GM18508 (cell line): ENCODE results near the gene INPP4A.

ENCODE experiments used
- ATAC-seq: cut with Tn5 transposase; IDR thresholded peaks from one replicate; pipeline ENCODE4 v1.9.1; 2021; ENCODE audit warnings: moderate number of reproducible peaks; ENCODE audit not compliant: insufficient read depth, unreplicated experiment

INPP4A gene

DNA sequence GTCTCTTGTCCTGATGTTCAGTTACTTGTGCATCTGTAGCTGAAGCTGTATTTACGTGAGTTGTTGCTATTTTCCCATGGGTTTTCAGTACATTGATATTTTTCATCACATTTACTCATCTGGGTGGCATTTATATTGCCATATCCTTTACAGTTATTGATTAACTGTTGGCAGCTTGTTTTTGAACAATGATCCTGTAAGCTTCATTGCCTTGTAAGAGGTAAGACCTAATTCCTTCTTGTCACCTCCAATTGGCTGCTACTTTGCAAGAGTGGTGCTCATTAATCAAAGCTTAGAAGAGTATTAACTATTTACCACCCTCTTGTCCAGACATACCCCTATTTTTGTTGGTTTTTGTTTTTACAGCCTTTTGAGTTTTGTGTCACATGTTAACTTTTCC, 88.9 kb downstream of the INPP4A start:
- no peak for ATAC-seq

DNA sequence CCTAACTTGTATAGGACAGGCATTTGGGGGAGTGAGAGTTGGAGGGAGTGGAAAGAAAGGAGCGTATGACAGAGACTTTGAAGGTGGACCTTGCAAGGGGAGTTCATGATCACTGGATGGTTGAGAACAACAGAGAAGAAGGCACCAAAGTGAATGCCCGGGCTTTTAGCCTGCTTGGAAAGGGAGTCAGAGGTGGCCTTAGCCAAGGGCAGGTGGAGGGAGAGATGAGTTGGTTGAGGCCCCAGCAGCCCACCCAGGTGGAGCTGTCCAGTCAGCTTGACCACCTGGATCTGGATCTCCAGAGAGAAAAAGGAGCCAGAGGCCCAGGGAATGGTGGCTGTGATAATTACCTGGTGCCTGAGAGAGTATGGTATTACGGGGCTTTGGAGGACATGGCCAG, 90.1 kb downstream of the INPP4A start:
- no peak for ATAC-seq

DNA sequence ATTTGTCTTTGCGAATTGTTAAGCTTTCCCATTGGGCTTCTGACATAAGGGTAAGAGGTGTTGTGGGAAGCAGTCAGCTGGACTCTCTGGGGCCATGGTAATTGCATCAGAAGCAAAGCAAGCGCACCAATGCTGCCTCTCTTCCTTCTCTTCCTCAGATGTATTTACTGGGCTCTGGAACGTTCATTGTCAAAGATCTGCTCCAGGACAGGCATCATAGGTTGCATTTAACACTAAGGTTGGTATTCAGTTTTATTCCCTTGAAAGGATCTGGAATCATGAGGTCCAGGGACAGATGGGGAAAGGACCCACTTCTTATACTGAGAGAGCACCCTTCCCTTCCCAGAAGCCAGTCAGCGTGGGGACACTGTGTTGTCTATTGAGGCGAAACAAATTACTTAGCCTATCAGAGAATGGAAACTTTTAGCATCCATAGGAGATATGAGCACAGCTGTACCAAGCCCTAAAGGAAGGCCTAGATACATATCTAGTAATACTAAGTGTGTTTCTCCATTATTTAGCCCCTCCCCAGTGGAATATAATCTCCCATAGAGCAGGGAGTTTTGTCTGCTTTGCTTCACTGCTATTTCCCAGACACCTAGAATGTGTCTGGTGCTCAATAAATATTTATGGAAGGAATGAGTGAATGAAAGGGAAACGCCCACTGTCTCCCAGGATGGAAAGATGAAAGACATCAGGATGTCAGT, 91.5 kb downstream of the INPP4A start:
- no peak for ATAC-seq

DNA sequence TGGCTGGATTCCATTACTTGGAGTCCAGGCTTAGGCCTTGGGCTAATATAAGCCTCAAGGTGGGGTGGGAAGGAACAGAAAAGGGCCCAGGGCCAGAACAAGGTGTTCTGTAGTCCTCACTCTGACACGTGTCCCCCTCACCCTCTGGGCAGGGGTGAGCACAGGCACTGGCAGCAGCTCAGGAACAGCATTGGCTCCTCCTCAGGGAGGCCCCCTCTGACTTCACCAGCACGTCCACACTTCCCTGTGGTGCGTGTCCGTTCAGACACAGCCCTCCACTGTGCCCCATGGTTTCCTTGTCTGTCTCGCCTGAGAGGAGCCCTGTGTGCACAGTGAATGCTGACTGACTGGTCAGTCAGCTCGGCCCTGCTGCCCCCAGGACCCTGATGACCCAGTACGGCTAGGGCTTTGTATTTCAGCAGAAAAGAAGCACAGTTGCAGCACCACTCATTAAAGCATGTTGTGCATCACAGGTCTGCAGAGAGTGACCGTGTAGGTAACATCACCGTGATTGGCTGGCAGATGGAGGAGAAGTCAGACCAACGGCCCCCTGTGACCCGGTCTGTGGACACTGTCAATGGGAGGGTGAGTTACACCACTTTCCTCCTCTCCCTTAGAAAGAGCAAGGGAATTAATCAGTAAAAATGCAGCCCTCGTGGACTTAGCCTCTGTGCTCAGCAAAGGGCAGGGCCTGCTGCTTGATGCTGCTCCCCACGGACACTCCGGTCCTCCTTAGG, 92.9 kb downstream of the INPP4A start:
- ATAC-seq = no peak

DNA sequence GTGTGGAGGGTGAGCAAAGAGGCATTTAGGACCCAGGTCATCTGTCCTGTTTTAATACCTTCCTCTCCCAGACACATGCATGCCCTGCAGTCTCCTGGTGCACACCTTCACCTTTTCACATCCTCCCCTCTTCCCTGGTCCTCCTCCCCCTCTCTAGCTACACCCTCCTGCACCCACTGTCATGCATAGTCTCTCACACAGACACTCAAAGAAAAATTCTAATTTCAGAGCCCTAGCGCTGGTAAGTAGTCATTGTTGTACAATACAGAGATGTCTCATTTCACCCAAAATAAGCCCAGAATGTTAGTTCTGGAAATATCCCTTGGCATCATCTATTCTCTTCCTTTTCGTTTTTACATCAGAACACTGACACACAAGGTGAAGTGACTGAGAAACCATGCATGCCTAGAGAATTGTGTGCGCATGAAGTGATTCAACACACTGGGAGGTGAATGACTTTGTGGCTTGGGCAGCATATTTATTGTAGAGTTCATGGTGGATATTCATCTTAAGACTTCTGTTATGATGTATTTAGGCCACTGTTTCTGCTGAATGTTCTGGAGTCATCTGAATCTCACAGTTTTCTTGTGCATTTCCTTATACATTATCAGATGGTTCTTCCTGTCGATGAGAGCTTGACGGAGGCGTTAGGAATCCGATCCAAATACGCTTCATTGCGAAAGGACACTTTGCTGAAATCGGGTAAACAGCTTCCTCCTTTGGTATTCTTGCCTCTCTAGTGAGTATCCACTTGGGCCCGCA, 93.8 kb downstream of the INPP4A start:
- ATAC-seq = no peak

DNA sequence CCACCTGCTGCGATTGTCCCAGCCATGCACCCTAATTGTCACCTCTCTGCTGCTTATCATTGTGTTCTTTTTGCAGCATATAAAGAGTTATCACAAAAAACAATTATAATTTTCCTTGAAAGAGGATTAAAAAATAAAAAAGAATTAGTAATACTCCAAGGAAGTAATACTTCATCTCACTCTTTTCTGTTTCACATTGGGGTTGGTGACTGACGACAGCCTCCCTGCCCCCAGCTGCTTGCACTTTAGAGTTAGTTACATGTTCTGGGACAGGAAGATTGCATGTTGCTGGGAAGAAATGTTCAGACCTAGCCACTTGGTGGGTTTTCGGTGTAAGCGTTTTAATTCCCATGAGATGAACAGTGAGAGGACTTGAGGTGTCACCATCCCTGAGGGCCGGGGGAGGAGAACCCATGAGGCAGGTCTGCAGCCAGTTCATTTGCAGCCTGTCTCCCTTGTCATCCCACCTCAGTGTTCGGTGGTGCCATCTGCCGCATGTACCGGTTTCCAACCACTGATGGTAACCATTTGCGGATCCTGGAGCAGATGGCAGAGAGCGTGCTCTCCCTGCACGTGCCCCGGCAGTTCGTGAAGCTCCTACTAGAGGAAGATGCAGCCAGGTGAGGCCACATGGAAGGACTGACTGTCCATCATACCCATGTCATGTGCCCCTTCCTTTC, 94.5 kb downstream of the INPP4A start:
- ATAC-seq = no peak

DNA sequence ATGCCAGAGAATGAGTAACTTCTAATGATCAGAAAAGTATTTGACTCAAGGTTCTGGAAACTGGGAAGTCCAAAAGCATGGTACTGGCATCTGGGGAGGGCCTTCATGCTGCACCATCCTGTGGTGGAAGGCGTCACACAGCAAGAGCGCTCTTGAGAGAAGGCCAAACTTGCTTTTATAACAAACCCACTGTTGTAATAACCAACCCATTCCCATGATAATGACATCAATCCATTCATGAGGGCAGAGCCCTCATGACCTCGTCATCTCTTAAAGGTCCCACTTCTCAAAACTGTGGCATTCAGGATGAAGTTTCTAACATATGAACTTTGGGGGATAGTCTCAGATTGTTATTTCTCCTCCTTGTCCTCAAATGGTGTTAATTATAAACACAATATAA, 95.9 kb downstream of the INPP4A start:
- ATAC-seq = no peak

DNA sequence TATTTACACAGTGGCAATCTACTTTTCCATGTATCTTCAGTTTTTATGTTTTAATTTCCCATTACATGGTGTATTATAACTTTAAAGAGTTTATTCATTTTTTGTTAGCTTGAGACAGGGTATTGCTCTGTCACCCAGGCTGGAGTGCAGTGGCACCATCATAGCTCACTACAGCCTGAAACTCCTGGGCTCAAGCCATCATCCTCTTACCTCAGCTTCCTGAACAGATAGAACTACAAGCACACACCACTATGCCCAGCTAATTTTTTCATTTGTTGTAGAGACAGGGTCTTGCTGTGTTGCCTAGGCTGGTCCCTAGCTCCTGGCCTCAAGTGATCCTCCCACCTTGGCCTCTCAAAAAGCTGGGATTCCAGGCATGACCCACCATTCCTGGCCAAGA, 96.8 kb downstream of the INPP4A start:
- ATAC-seq = no peak

DNA sequence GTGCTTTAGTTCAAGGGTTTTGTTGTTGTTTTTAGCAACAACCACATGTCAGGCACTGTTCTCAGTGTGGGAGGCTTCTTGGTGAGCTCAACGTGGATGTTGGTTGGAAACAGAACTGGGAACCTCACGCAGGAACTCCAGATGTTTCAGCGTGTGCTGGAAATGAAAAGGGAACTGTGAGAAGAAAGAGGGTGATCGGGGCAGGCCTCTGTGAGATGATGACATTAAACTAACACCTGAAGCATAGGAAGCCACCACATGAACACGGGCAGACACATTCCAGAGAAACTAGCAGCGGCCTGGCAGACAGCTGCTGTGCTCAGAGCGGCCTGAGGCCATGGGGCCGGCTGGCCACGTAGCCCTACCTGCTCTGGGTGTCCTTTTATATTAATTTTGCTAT, 97.2 kb downstream of the INPP4A start:
- no peak for ATAC-seq

DNA sequence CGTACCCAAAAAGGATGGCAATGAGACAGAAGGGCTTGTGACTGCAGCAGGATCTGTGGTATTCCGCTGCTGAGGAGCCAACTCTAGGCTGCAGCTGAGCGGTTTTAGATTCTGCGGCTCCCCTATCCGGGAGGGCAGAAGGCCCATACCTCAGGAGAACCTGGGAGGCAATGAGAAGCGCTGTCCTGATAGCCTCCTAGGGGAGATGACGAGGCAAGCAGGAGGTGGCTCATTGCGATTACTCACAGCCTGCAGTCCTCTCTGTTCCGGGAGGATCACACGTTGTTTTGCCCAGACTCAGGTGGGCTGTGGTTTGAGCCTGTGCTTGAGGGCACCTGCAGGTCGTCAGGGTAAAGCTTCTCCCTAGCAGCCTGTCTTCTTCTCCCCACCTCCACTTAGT, 98.6 kb downstream of the INPP4A start:
- ATAC-seq = no peak

DNA sequence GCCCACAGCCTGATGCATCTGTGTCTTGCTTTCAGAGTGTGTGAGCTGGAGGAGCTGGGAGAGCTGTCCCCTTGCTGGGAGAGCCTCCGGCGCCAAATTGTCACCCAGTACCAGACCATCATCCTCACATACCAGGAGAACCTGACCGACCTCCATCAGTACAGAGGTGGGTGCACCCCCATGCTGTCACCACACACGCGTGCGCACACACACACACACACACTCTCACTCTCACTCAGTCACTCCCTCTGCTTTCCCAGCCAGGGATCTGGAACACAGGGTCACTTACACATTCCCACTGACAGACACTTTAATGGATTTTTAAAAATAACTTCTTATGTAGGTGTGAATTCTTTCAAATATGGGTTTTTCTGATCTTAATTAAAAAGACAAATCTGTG, 99.2 kb downstream of the INPP4A start:
- no peak for ATAC-seq

DNA sequence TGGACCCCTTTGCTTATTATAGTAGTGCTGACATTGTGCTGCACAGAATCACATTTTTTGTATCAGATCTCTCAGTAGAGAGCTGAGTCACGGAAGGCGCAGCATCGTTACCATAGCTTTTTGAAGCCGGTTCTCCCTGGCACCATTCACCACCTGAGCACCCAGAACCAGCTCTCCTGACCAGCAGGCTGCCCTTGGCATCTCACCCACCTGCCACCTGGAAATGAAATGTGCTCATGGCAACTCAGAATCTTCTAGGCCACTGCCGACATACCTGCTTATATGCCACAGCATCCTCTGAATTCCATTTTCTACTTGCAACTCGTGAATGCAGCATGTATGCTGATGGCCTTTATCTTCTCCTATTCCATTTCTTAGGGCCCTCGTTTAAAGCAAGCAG, 100.9 kb downstream of the INPP4A start:
- ATAC-seq = no peak

DNA sequence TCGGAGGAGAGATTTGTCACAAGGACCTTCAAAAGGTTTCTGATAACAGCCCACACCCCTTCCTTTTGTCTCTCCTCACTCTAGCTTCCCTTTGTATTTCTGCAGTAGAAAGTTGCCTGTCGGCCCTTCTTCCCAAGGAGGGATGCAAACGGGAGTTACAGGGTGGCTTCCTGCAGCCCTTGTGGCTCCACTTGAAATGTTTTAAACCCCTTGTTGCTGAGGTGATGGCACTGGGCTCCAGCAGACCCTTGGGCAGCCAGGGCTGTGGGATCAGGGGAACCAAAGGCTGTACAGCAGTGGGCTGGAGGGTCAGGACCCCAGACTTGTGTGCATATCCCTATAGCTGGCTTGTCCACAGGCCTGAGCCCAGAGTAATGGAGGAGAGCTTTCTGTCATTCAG, 101.5 kb downstream of the INPP4A start:
- ATAC-seq = no peak

DNA sequence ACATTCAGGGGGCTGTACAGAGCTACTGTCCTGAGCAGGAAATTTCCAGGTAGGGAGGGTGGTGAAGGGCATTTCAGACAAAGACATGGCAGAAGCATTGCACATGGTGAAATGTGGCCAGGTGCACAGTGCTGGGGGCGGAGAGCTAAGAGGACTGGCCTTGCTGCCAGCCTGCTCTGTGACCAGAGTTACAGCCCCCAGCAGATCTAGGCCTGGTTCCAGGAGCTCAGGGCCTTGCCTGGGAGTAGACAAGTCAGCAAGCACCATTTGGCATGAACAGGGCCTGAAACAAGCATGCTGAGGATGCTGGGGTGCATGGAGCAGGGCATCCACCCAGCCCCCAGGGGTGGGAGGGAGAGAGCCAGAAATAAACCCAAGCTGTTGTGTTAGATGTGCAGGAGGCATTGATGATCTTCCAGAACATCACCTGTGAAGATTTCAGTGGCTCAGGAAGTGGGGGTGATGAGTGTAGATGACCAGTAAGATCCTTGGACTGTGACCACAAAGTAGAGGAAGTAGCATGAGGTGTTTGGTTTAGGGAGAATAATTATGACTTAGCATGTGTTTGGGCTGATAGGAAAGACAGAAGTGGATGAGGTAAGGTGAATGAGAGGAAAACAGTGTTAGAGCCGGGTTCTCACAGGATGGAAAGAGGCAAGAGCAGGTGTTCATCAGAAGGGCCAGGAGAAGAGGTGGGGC, 102.6 kb downstream of the INPP4A start:
- ATAC-seq = no peak

DNA sequence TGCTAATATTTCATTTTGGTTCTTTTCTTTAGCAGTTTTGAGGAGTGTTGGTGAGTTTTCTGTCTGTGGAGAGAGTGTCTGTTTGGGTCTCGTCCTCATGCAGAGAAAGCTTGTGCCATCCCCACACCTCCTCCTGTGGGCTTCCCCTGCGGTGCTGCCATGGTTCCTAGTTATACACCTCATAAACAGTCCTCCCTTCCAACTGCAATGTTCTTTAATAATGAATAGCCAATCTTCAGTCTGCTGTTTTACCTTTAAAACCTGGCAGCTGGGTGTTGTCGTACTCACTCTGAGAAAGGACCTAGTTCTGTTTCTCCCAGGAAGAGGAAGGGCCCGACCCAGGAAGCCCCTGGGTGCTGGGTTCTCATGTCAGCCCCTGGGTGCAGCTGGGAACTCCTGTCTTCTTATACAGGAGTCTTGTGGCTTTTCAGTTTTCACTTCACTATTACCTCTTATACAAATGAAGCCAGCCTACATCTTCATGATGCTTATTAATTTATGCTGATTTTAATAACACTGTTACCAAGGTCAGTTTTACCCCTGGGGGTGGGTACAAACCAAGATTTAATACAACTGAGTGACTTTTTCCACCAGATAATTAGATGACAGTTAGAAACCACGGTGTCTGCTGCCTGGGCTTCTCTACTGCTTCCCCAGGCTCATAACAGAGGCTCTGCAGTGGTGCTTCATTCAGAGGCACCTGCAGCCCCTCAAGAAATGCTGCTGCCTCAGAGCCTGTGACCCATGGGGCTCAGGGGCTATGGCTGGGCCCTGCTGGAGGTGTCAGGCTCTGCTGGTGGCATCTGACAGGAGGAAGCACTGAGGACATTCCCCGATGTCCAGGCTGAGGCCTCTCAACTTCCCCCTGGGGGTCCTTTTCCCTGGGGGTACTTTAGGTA, 104.5 kb downstream of the INPP4A start:
- no peak for ATAC-seq

DNA sequence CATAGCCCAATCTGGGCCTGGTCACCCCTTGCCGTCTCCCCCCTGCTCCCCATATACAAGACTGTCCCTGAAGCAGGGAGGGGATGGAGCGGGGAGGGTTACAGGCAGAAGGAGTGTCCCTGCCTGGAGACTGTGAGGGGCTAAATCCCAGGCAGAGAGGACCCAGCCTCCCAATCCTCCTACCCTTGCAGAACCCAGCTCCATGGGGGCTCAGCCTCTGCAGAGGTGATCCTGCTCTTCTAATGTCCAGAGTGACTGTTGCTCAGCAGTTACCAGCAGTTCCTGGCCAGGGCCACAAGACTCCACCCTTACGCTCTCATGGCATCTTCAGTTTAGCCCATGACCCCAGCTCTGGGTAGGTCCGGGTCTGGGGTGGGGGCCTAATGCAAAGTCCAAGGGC, 105.5 kb downstream of the INPP4A start:
- ATAC-seq = no peak

DNA sequence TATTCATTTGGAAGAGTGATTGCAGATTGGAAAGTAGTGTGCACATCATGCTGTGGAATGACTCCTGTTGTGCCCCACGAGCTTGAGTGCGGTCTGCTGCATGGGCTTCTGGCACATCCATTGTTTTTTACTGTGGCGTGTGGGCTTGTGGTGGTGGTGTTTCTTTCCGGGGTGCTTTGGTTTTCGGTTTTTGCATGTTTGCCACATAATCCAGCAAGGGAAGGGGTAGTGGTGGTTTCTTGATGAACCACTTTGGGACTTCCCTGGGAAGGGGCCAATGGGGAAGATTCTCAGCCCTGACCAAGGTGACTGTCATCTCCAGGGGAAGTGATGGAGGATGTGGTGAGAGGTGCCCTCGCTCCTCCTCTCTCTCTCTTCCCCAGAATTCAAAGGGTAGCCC, 106.7 kb downstream of the INPP4A start:
- ATAC-seq = no peak

DNA sequence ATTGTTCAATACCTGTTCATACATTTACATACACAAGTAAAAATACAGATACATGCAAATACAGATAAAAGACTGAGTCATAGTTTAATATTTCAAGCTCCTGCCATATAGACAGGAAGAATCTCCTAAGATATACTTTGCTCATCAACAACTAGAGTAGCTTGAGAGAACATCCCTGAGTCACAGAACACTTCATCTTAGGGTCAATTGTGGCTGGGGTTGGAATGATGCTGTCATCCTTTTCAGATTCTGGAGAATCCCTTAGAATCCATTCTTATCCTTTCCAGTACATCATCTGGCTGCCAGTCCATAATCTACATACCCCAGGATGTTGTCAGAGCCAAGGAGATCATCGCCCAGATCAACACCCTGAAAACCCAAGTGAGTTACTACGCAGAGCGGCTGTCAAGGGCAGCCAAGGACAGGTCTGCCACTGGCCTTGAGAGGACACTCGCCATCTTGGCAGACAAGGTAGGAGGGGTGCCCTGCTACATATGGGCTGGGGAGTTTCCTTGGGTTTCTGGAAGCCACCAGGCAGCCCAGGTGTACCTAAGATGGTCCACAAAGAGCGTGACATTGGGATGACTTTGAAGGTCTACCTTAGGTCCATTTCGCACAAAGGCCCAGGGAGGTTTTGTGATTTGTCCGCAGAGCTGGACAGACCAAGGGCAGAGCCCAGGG, 108.0 kb downstream of the INPP4A start:
- ATAC-seq = no peak
